Endothelial cell of umbilical vein (primary cell): ENCODE data around the gene ITGB1BP1. TPM values are rescaled to one million over a fixed set of nuclear protein-coding genes. Genes with fewer than 3 reads are reported as not detected.

ENCODE experiments used
- BruUV-seq: library from RNA; stranded (reverse); fragments of 400-500 nt; replicated peaks from 2 replicates; lab custom pipeline; 2021; lab: Mats Ljungman, UMichigan
- CTCF ChIA-PET: fragments of 300-600, 350-600 bp; sonication (Branson Sonifier 250); formaldehyde crosslinking; loops from one replicate; lab custom pipeline; 2021; ENCODE audit warnings: antibody characterized with exemption, inconsistent platforms; lab: Charles Lee
- POLR2A ChIA-PET: fragments of 300-600, 350-600 bp; sonication (Branson Sonifier 250); formaldehyde crosslinking; loops from one replicate; lab custom pipeline; 2021; ENCODE audit warnings: antibody characterized with exemption, inconsistent platforms; lab: Charles Lee
- DNase-seq: peaks from one replicate; pipeline ENCODE4 v3.0.0-alpha.2; 2011; ENCODE audit warnings: low read depth, low spot score
- FAIRE-seq: peaks from 2 replicates; lab custom pipeline; 2011; peaks lifted over from hg19 to GRCh38; lab: Jason Lieb, UNC
- H2AFZ ChIP-seq: 2 replicates; pipeline ENCODE4 v1.6.0; 2012; ENCODE audit warnings: low read depth, low read length, control low read depth, inconsistent platforms
- H3K27ac ChIP-seq: 2 replicates; pipeline ENCODE4 v1.5.1; 2011; ENCODE audit warnings: low read depth, mild to moderate bottlenecking, control low read depth, low read length, moderate library complexity; ENCODE audit not compliant: insufficient read depth
- H3K27me3 ChIP-seq, 2 experiments: 2 replicates each; pipeline versions ENCODE4 v1.6.0 to v1.6.1; 2011; ENCODE audit warnings: low read length in 2 of 2, mixed read lengths in 1 of 2; ENCODE audit not compliant: control insufficient read depth in 2 of 2, insufficient read depth in 2 of 2
- H3K36me3 ChIP-seq, 2 experiments: 2 replicates in 1 of 2; 3 replicates in 1 of 2; pipeline ENCODE4 v1.5.1; 2011; ENCODE audit warnings: low read length in 2 of 2, mild to moderate bottlenecking in 1 of 2, moderate library complexity in 1 of 2; ENCODE audit not compliant: control insufficient read depth in 2 of 2, insufficient read depth in 2 of 2; ENCODE audit errors: extremely low read depth in 1 of 2
- H3K4me1 ChIP-seq: 3 replicates; pipeline ENCODE4 v1.5.1; 2011; ENCODE audit warnings: mild to moderate bottlenecking, low read length; ENCODE audit not compliant: control insufficient read depth, insufficient read depth; ENCODE audit errors: extremely low read depth
- H3K4me2 ChIP-seq: 2 replicates; pipeline ENCODE4 v1.6.1; 2011; ENCODE audit warnings: low read length, control low read depth, mixed read lengths; ENCODE audit not compliant: insufficient read depth
- H3K4me3 ChIP-seq, 3 experiments: fragments of 200-600 bp in 1 of 3; sonication (generic), shearing (Covaris generic) in 1 of 3; replicated peaks in 1 of 3; 2 replicates each; pipeline ENCODE4 v1.5.1; 2011 to 2016; ENCODE audit warnings: control low read depth in 3 of 3, low read length in 3 of 3, mild to moderate bottlenecking in 2 of 3, inconsistent platforms in 1 of 3, low read depth in 1 of 3, moderate library complexity in 1 of 3; ENCODE audit not compliant: insufficient read depth in 1 of 3
- H3K79me2 ChIP-seq: 2 replicates; pipeline ENCODE4 v1.6.0; 2012; ENCODE audit warnings: low read length, inconsistent platforms; ENCODE audit not compliant: control insufficient read depth, insufficient read depth
- H3K9ac ChIP-seq: replicated peaks from 2 replicates; pipeline ENCODE3; 2011; ENCODE audit warnings: low read length, control low read depth; ENCODE audit not compliant: insufficient read depth; ENCODE audit errors: extremely low read depth
- H3K9me1 ChIP-seq: replicated peaks from 3 replicates; pipeline ENCODE4 v1.6.0; 2011; ENCODE audit warnings: mild to moderate bottlenecking, low read length; ENCODE audit not compliant: control insufficient read depth, insufficient read depth; ENCODE audit errors: extremely low read depth
- H3K9me3 ChIP-seq: replicated peaks from 2 replicates; pipeline ENCODE4 v1.5.1; 2012; ENCODE audit warnings: low read length, inconsistent platforms; ENCODE audit not compliant: control insufficient read depth, insufficient read depth
- H4K20me1 ChIP-seq: replicated peaks from 2 replicates; pipeline ENCODE3; 2011; ENCODE audit warnings: mild to moderate bottlenecking, low read length; ENCODE audit not compliant: control insufficient read depth, insufficient read depth; ENCODE audit errors: extremely low read depth
- CTCF ChIP-seq, 2 donors: IDR thresholded peaks; 1 replicate in 1 of 2; 2 replicates in 1 of 2; pipeline ENCODE4 v1.5.1; 2011; ENCODE audit warnings: low read length in 2 of 2, mild to moderate bottlenecking in 2 of 2, moderate library complexity in 2 of 2, control low read depth in 1 of 2, inconsistent platforms in 1 of 2, low read depth in 1 of 2; ENCODE audit not compliant: insufficient read depth in 1 of 2; ENCODE audit errors: extremely low read depth in 1 of 2
- EZH2 ChIP-seq: IDR thresholded peaks from 2 replicates; pipeline ENCODE4 v1.6.1; 2012; ENCODE audit warnings: borderline replicate concordance, low read depth, mild to moderate bottlenecking, moderate library complexity, low read length, inconsistent platforms; ENCODE audit not compliant: severe bottlenecking
- FOS ChIP-seq: IDR thresholded peaks from 2 replicates; pipeline ENCODE4 v1.6.1; 2011; ENCODE audit warnings: mild to moderate bottlenecking, low read length, moderate library complexity, borderline replicate concordance; ENCODE audit not compliant: insufficient read depth
- GATA2 ChIP-seq: IDR thresholded peaks from 2 replicates; pipeline ENCODE4 v1.7.0; 2011; ENCODE audit warnings: low read depth, mild to moderate bottlenecking, moderate library complexity, mixed read lengths, low read length; ENCODE audit not compliant: insufficient read length, insufficient read depth
- JUN ChIP-seq: IDR thresholded peaks from 2 replicates; pipeline ENCODE4 v1.6.1; 2011; ENCODE audit warnings: borderline replicate concordance, low read depth; ENCODE audit not compliant: insufficient read length, insufficient read depth
- MAX ChIP-seq: IDR thresholded peaks from 2 replicates; pipeline ENCODE4 v1.6.1; 2011; ENCODE audit not compliant: insufficient read depth, insufficient read length
- MYC ChIP-seq: IDR thresholded peaks from one replicate; pipeline ENCODE4 v1.6.1; 2011; ENCODE audit warnings: mild to moderate bottlenecking, low read depth, low read length
- POLR2A ChIP-seq: IDR thresholded peaks from 2 replicates; pipeline ENCODE4 v1.6.1; 2012; ENCODE audit warnings: low read depth, mild to moderate bottlenecking, control low read depth, low read length
- POLR2AphosphoS5 ChIP-seq: IDR thresholded peaks from 2 replicates; pipeline ENCODE4 v1.6.1; 2012; ENCODE audit warnings: low read depth, mild to moderate bottlenecking, control low read depth, low read length, moderate library complexity; ENCODE audit not compliant: insufficient read depth
- dilution Hi-C: fragments of 300-500 bp; cut with MboI; formaldehyde crosslinking; loops from one replicate; pipeline ENCODE4 v1.15.0; 2019; ENCODE audit warnings: low sequenced_read_pairs; ENCODE audit not compliant: extremely low pct_ligation_motif_present
- intact Hi-C: fragments of 100-400 bp; cut with micrococcal nuclease; formaldehyde crosslinking; loops from one replicate; pipeline ENCODE4 v1.10.0; 2022
- polyA plus RNA-seq, 4 experiments: library from polyadenylated mRNA; depleted of rRNA in 3 of 4; stranded (reverse) in 3 of 4; unstranded in 1 of 4; fragments of >200 nt; gene quantifications; 2 replicates each; pipeline versions ENCODE4 v1.2.1 to v1.2.3, GENCODE V29; 2011 to 2012; ENCODE audit warnings: missing spikeins in 1 of 4
- total RNA-seq: library from RNA; stranded (reverse); gene quantifications from 2 replicates; pipeline ENCODE4 v1.2.3, GENCODE V29; 2021

ITGB1BP1 gene
- total and polyA plus RNA-seq, 2 donors (not counting 3 experiments of a cell fraction or from before 2014, with no cell fraction given) = 45.0 to 170 TPM

- intact Hi-C loops = no loop called here
- no peak overlapping the region for H3K27ac ChIP-seq
- no peak overlapping the region for H3K4me3 ChIP-seq
- H3K4me1 ChIP-seq = peaks cover 5% of the 10 kb centered on the region
- peaks cover 11 to 38% of the 10 kb centered on the region in 2 experiments for H3K36me3 ChIP-seq
- BruUV-seq = no TSS peak
- no peaks in the 10 kb centered on the region for H3K9me3 ChIP-seq
- H3K9ac ChIP-seq = no peak overlapping the region
- no peaks in the 10 kb centered on the region for H3K79me2 ChIP-seq
- dilution Hi-C loops = loop anchor here (25.0 kb wide), 1 partner anchor 211 kb away; no protein-coding TSS in a partner anchor
- TF ChIP-seq GATA2 = no peak
- no peak for TF ChIP-seq POLR2AphosphoS5
- no peak for TF ChIP-seq POLR2A
- TF ChIP-seq FOS = no peak
- no peak for TF ChIP-seq MYC
- no peak for TF ChIP-seq MAX
- no peak for TF ChIP-seq JUN
- no peak for TF ChIP-seq EZH2
- no peak for TF ChIP-seq CTCF (IDR thresholded peaks at IDR 0.05; ENCODE audit: extremely low read depth in 1 of 2, insufficient read depth in 1 of 2, low read depth in 1 of 2, low read length in 2 of 2)
- H3K9me1 ChIP-seq = no peaks in the 10 kb centered on the region
- POLR2A ChIA-PET = no interaction called here
- DNase-seq (no peak), FAIRE-seq (no peak)
- CTCF ChIA-PET = interaction anchor here (2.1 kb wide), 1 partner anchor 229 kb away, joined by 24 read pairs; no protein-coding TSS in a partner anchor
- H3K4me2 ChIP-seq = no peak overlapping the region
- H3K27me3 ChIP-seq = no peaks in the 10 kb centered on the region
- no peak overlapping the region for H2AFZ ChIP-seq
- H4K20me1 ChIP-seq = no peaks in the 10 kb centered on the region
Measured at GRCh38 chr2:9373047-9373446, 50.3 kb downstream of the ITGB1BP1 start.
